Natural killer cell (primary cell): Measurements from ENCODE around the gene C2CD3. TPM values are rescaled to one million over a fixed set of nuclear protein-coding genes. Genes with fewer than 3 reads are reported as not detected.

ENCODE experiments used
- ATAC-seq, 3 donors: fragments of 150-1000 bp in 2 of 3; fragments of 200-7000 bp in 1 of 3; cut with Tn5 transposase; 1 replicate in 1 of 3; 2 replicates in 2 of 3; pipeline ENCODE4 v1.10.0; 2021; ENCODE audit warnings: mild to moderate bottlenecking in 2 of 3, moderate library complexity in 2 of 3
- DNase-seq, 2 donors: peaks; one replicate each; pipeline versions ENCODE4 v3.0.0 to v3.0.0-alpha.2; 2013 to 2021; ENCODE audit warnings: mixed read lengths in 1 of 2
- H3K27ac ChIP-seq: one replicate; pipeline ENCODE4 v1.5.1; 2013; ENCODE audit warnings: mild to moderate bottlenecking, low read length
- H3K27me3 ChIP-seq: one replicate; pipeline ENCODE4 v1.6.1; 2013; ENCODE audit warnings: low read length; ENCODE audit not compliant: control insufficient read depth, insufficient read depth
- H3K36me3 ChIP-seq: one replicate; pipeline ENCODE4 v1.6.1; 2013; ENCODE audit warnings: low read length; ENCODE audit not compliant: control insufficient read depth, insufficient read depth
- H3K4me1 ChIP-seq: one replicate; pipeline ENCODE4 v1.6.1; 2013; ENCODE audit warnings: low read length; ENCODE audit not compliant: control insufficient read depth, insufficient read depth
- H3K4me3 ChIP-seq: one replicate; pipeline ENCODE4 v1.5.1; 2013; ENCODE audit warnings: low read length
- H3K9me3 ChIP-seq: one replicate; pipeline ENCODE4 v1.6.1; 2013; ENCODE audit warnings: low read length; ENCODE audit not compliant: control insufficient read depth, insufficient read depth
- H3K27ac Mint-ChIP-seq, 2 donors: one replicate each; pipeline ENCODE4 v1.8.0; 2022; ENCODE audit warnings: mild to moderate bottlenecking in 2 of 2, mixed read lengths in 2 of 2, moderate library complexity in 1 of 2
- H3K27me3 Mint-ChIP-seq, 2 donors: one replicate each; pipeline ENCODE4 v1.8.0; 2022; ENCODE audit warnings: low read depth in 2 of 2, mixed read lengths in 2 of 2
- H3K36me3 Mint-ChIP-seq: one replicate; pipeline ENCODE4 v1.8.0; 2022; ENCODE audit warnings: mixed read lengths
- H3K4me1 Mint-ChIP-seq, 2 donors: one replicate each; pipeline ENCODE4 v1.8.0; 2022; ENCODE audit warnings: mixed read lengths in 2 of 2
- H3K4me3 Mint-ChIP-seq: one replicate; pipeline ENCODE4 v1.8.0; 2022; ENCODE audit warnings: mild to moderate bottlenecking, moderate library complexity, mixed read lengths
- H3K9me3 Mint-ChIP-seq, 2 donors: one replicate each; pipeline ENCODE4 v1.8.0; 2022; ENCODE audit warnings: mixed read lengths in 2 of 2
- WGBS: methylation state at CpG from one replicate; pipeline ENCODE4 v1.1.7; 2013; ENCODE audit warnings: missing lambda C conversion rate; ENCODE audit not compliant: insufficient coverage; 5-methylcytosine and 5-hydroxymethylcytosine counted together
- intact Hi-C: fragments of 100-400 bp; cut with micrococcal nuclease; formaldehyde crosslinking; loops from one replicate; pipeline ENCODE4 v1.14.2; 2022
- total RNA-seq, 4 donors: library from RNA; stranded (reverse); fragments of 120-200 nt in 1 of 4; gene quantifications; one replicate each; pipeline versions ENCODE4 v1.2.3 to v1.2.4, GENCODE V29; 2013 to 2022
- TF ChIP-seq, protein P1 (sequence below): fragments of 200-600 bp; IDR thresholded peaks from one replicate; pipeline ENCODE4 v1.8.0; 2022; ENCODE audit warnings: antibody characterized with exemption

The C2CD3 gene
- total RNA-seq, 3 donors from 2014 or later (not counting 1 experiment from before 2014, with no cell fraction given) = 55.0 to 67.6 (median 58.1) TPM

DNA sequence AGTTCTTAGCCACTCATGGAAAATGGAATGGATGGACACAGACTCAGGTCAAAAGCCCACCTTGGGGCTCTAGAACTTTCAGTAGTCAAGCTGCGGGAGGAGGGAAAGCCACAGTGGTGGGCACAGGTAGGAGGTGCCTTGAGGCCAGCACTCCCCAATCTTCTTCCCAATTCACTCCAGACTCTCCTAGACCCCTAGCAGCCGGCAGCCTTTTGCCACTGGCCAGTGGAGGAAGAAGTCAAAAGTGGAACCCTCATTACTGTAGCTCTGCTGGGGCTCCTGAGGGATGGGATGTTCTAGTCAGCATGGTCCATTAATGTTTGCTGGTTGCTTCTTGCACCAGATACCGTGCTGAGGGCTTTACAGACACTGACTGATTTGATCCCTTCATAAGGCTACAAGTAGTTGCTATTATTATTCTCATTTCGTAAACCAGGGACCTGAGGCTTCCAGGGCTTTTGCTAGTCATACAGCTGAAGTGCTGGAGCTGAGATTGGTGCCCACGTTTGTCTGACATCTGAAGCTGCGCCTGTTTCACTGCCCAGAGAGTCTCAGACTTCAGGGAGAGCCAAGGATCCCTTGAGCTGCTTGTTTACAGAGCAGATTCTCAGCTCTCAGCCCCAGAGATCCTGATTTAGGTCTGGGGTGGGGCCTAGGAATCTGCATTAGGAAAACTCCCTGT, 163.0 kb downstream of the C2CD3 start:
- H3K9me3 Mint-ChIP-seq = no peaks in the 10 kb centered on the region
- Histone ChIP-seq H3K36me3 (peaks cover 4% of the 10 kb centered on the region), H3K27me3 (no peaks in the 10 kb centered on the region), H3K27ac (peak overlapping the region; percentile 13), H3K9me3 (no peaks in the 10 kb centered on the region), H3K4me3 (no peak overlapping the region), H3K4me1 (peaks cover 82% of the 10 kb centered on the region)
- H3K36me3 Mint-ChIP-seq = no peaks in the 10 kb centered on the region
- no peak overlapping the region for H3K4me3 Mint-ChIP-seq
- WGBS = 91% methylated on average over 6 of the region's 6 CpGs
- H3K27me3 Mint-ChIP-seq = no peaks in the 10 kb centered on the region
- DNase-seq (no peak), ATAC-seq (no peak)
- H3K27ac Mint-ChIP-seq = peak overlapping the region; percentile 58 to 73
- TF ChIP-seq, protein P1, sequence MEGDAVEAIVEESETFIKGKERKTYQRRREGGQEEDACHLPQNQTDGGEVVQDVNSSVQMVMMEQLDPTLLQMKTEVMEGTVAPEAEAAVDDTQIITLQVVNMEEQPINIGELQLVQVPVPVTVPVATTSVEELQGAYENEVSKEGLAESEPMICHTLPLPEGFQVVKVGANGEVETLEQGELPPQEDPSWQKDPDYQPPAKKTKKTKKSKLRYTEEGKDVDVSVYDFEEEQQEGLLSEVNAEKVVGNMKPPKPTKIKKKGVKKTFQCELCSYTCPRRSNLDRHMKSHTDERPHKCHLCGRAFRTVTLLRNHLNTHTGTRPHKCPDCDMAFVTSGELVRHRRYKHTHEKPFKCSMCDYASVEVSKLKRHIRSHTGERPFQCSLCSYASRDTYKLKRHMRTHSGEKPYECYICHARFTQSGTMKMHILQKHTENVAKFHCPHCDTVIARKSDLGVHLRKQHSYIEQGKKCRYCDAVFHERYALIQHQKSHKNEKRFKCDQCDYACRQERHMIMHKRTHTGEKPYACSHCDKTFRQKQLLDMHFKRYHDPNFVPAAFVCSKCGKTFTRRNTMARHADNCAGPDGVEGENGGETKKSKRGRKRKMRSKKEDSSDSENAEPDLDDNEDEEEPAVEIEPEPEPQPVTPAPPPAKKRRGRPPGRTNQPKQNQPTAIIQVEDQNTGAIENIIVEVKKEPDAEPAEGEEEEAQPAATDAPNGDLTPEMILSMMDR = no peak
- H3K4me1 Mint-ChIP-seq = peaks cover 65 to 74% of the 10 kb centered on the region in 2 donors
- intact Hi-C loops = no loop called here

DNA sequence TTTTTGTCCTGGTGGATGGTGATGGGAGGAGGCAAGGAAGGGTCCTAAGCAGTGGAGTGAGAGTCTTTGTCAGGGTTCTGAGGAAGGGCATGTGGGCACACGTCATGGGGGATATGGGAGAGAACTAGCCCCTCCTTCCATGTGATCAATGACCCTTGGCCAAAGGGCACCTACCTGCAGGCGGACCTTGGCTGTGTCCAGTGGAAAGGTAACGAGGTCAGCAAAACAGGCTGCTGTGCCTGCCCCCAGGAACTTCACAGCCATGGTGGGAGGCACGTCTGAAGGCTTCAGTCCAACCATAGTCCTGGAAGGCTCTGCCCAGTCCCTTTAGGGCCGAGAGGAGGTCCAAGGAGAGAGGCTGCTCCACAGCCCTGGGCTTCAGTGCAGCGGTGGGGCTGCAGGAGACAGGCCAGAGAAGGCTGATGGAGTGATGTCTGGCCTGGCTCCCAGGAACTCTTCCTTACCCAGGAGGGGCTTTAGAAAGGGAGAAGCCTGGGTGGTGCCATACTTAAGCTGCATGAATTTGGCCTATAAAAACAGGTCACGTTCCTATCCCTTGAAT, 164.0 kb downstream of the C2CD3 start:
- no peak overlapping the region for H3K27ac ChIP-seq
- DNase-seq (peak in 1 of 2 donors; percentile 10), ATAC-seq (no peak)
- no peaks in the 10 kb centered on the region for H3K9me3 ChIP-seq
- TF ChIP-seq, protein P1 = no peak
- no peaks in the 10 kb centered on the region for H3K27me3 Mint-ChIP-seq
- 98% methylated on average over 7 of the region's 7 CpGs for WGBS
- H3K4me1 ChIP-seq = peaks cover 80% of the 10 kb centered on the region
- H3K36me3 ChIP-seq = peaks cover 4% of the 10 kb centered on the region
- no peaks in the 10 kb centered on the region for H3K36me3 Mint-ChIP-seq
- no peak overlapping the region for H3K4me3 Mint-ChIP-seq
- H3K9me3 Mint-ChIP-seq = no peaks in the 10 kb centered on the region
- peaks cover 73 to 81% of the 10 kb centered on the region in 2 donors for H3K4me1 Mint-ChIP-seq
- peak overlapping the region; percentile 91 to 93 for H3K27ac Mint-ChIP-seq
- H3K27me3 ChIP-seq = no peaks in the 10 kb centered on the region
- intact Hi-C loops = no loop called here
- no peak overlapping the region for H3K4me3 ChIP-seq

DNA sequence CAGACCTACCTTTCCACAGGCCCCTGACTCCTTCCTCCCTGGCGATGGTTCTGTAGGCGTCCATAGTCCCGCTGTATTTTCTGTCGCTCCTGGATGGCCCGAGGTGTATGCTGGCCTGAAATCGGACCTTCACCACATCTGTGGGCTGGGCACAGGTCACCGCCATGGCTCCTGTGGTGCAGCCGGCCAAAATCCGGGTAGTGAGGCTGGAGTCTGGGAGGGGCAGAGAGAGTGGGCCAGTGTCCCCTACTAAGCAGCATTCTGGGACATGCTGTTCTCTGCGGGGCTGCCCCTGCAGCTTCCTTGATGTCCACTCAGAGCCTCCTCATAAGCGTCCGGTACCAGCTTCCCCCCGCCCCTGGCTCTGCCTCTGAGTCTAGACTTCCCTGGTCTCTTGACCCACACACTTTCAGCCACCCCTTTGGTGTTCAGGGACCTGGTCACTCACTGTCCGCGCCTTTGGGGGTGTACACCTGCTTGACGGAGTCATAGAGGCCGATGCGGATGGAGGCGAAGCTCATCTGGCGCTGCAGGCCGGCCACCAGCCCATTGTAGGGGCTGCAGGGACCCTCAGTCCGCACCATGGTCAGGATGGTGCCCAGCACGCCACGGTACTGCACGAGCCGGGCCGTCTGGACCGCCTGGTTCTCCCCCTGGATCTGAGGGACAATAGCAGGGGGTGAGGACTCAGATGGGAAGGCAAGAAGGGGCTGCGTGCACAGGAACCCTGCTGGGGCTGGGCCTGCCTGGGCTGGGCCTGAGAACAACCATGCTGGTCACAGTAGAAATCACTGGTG, 164.9 kb downstream of the C2CD3 start:
- ATAC-seq = no peak
- intact Hi-C loops = loop anchor here (1.0 to 2.0 kb wide), 3 partner anchors 11 to 41 kb away; no protein-coding TSS in a partner anchor

More for the DNA sequence above, 164.9 kb downstream of the C2CD3 start:
- H3K27ac Mint-ChIP-seq = peak overlapping the region; percentile 91 to 93
- no peaks in the 10 kb centered on the region for H3K9me3 Mint-ChIP-seq
- TF ChIP-seq, protein P1 = no peak
- peak in 1 of 2 donors; percentile 13 for DNase-seq
- Histone ChIP-seq H3K9me3 (no peaks in the 10 kb centered on the region), H3K36me3 (peaks cover 8% of the 10 kb centered on the region), H3K27ac (peak overlapping the region; percentile 76), H3K4me3 (no peak overlapping the region), H3K27me3 (no peaks in the 10 kb centered on the region), H3K4me1 (peaks cover 80% of the 10 kb centered on the region)
- H3K4me1 Mint-ChIP-seq = peaks cover 75 to 81% of the 10 kb centered on the region in 2 donors
- H3K27me3 Mint-ChIP-seq = no peaks in the 10 kb centered on the region
- H3K4me3 Mint-ChIP-seq = peak overlapping the region; percentile 86
- 97% methylated on average over 29 of the region's 29 CpGs for WGBS
- no peaks in the 10 kb centered on the region for H3K36me3 Mint-ChIP-seq
